H1 (cell line): ENCODE data around the gene ZNF683. TPM values are rescaled to one million over a fixed set of nuclear protein-coding genes. Genes with fewer than 3 reads are reported as not detected.

Experiments
- CHD1 ChIP-seq: IDR thresholded peaks from 2 replicates; pipeline ENCODE4 v1.6.1; 2012; ENCODE audit warnings: low read depth, low read length, improper control_type of control experiment
- KDM4A ChIP-seq: IDR thresholded peaks from one replicate; pipeline ENCODE4 v1.7.1; 2012; ENCODE audit warnings: low read depth, mild to moderate bottlenecking, moderate library complexity, low read length, inconsistent platforms; ENCODE audit not compliant: severe bottlenecking
- RNF2 ChIP-seq: fragments of 200-900, 300-1000 bp; sonication (generic); IDR thresholded peaks from 2 replicates; pipeline ENCODE4 v1.7.1; 2016; ENCODE audit warnings: borderline replicate concordance, low read depth, mild to moderate bottlenecking, antibody characterized with exemption, low read length; ENCODE audit not compliant: poor library complexity, severe bottlenecking; ENCODE audit errors: missing control alignments
- SAP30 ChIP-seq: fragments of 300-600 bp; sonication (generic); IDR thresholded peaks from 2 replicates; pipeline ENCODE4 v1.7.1; 2012; ENCODE audit warnings: low read length, moderate library complexity, mild to moderate bottlenecking, inconsistent platforms; ENCODE audit not compliant: insufficient read depth, insufficient replicate concordance
- SP1 ChIP-seq: IDR thresholded peaks from 2 replicates; pipeline ENCODE4 v1.6.1; 2011; ENCODE audit warnings: low read depth, low read length
- TAF7 ChIP-seq: optimal IDR thresholded peaks from 2 replicates; pipeline ENCODE3; 2011; ENCODE audit warnings: low read depth, mild to moderate bottlenecking, inconsistent platforms, low read length, moderate library complexity, borderline replicate concordance
- polyA plus RNA-seq, 7 experiments: library from polyadenylated mRNA; depleted of rRNA in 3 of 7; stranded (reverse) in 5 of 7; unstranded in 2 of 7; fragments of >200 nt in 5 of 7; fragments of 200-250 nt in 2 of 7; gene quantifications; 1 replicate in 5 of 7; 2 replicates in 1 of 7; 4 replicates in 1 of 7; pipeline versions ENCODE4 v1.2.1 to v1.2.3, GENCODE V29; 2011 to 2013; ENCODE audit warnings: missing spikeins in 2 of 7, mixed read lengths in 2 of 7
- total RNA-seq: library from RNA; stranded (reverse); fragmentation: NEBNext Ultra II Directional; extraction: Animal tissue kit (Norgen Biotek cat#: 25700); gene quantifications from 2 replicates; pipeline ENCODE4 v1.2.1, GENCODE V29; 2021
- TF ChIP-seq, protein P1 (sequence below): IDR thresholded peaks from 2 replicates; pipeline ENCODE4 v1.6.1; 2012; ENCODE audit warnings: inconsistent platforms

The ZNF683 gene
- total and polyA plus RNA-seq, 2 of the 8 experiments (the other 6 are each of a cell fraction or from before 2014, with no cell fraction given): not detected

DNA sequence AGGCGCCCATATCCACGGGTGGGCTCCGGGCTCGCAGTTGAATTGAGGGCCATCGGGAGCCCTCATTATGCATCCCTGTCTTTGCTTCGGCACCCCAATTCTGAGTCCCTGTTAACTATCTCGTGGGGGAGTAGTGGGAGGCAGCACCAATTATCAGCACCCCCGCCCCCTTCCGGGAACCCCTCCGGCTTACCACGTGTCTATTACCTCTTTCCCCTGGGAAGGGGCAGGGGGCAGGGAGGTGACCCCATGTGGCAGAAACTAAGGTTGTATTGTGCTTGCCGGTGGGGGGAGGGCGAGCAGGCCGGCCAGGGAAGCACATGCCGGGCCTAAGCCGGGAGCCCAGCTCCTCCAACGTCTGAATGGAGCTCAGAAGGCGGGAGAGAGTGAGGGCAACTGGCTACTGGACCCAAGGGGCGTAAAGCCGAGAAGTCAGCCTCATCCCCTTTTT, 39.1 kb upstream of the ZNF683 start (continued):
- no peak for TF ChIP-seq KDM4A
- no peak for TF ChIP-seq CHD1
- no peak for TF ChIP-seq SP1
- TF ChIP-seq TAF7: peak; percentile 11
- TF ChIP-seq RNF2: no peak
- TF ChIP-seq, protein P1, sequence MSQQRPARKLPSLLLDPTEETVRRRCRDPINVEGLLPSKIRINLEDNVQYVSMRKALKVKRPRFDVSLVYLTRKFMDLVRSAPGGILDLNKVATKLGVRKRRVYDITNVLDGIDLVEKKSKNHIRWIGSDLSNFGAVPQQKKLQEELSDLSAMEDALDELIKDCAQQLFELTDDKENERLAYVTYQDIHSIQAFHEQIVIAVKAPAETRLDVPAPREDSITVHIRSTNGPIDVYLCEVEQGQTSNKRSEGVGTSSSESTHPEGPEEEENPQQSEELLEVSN: peak; percentile 33
- peak; percentile 83 for TF ChIP-seq SAP30
